Kidney (tissue), 14 donors: ENCODE data around the gene UBE4B. TPM values are rescaled to one million over a fixed set of nuclear protein-coding genes. Genes with fewer than 3 reads are reported as not detected.

Source experiments
- DNase-seq, 5 donors: peaks; one replicate each; pipeline ENCODE4 v3.0.0-alpha.2; 2013 to 2020
- FAIRE-seq: peaks from 2 replicates; lab custom pipeline; 2012; peaks lifted over from hg19 to GRCh38; lab: Jason Lieb, UNC
- H3K27ac ChIP-seq, 2 donors: one replicate each; pipeline ENCODE4 v1.7.0; 2013; ENCODE audit warnings: low read depth in 2 of 2, low read length in 2 of 2, inconsistent platforms in 1 of 2
- H3K27me3 ChIP-seq: one replicate; pipeline ENCODE4 v1.7.1; 2013; ENCODE audit warnings: low read length, inconsistent platforms; ENCODE audit not compliant: control insufficient read depth, insufficient read depth
- H3K36me3 ChIP-seq, 3 donors: one replicate each; pipeline versions ENCODE4 v1.7.0 to v1.7.1; 2013; ENCODE audit warnings: low read length in 3 of 3, control low read depth in 1 of 3, inconsistent platforms in 1 of 3; ENCODE audit not compliant: insufficient read depth in 3 of 3, control insufficient read depth in 2 of 3
- H3K4me1 ChIP-seq, 3 donors: one replicate each; pipeline versions ENCODE4 v1.7.0 to v1.7.1; 2013; ENCODE audit warnings: low read length in 3 of 3, inconsistent platforms in 1 of 3, low read depth in 1 of 3; ENCODE audit not compliant: control insufficient read depth in 2 of 3, insufficient read depth in 2 of 3
- H3K4me3 ChIP-seq, 3 donors: one replicate each; pipeline versions ENCODE4 v1.7.0 to v1.8.1; 2013; ENCODE audit warnings: low read length in 3 of 3, control low read depth in 1 of 3, inconsistent platforms in 1 of 3
- H3K9ac ChIP-seq, 3 donors: one replicate each; pipeline versions ENCODE4 v1.7.0 to v1.7.1; 2013; ENCODE audit warnings: low read length in 3 of 3, control low read depth in 1 of 3, inconsistent platforms in 1 of 3
- H3K9me3 ChIP-seq, 3 donors: one replicate each; pipeline versions ENCODE4 v1.7.0 to v1.7.1; 2013; ENCODE audit warnings: low read length in 3 of 3, control low read depth in 1 of 3, inconsistent platforms in 1 of 3; ENCODE audit not compliant: control insufficient read depth in 2 of 3, insufficient read depth in 1 of 3
- CTCF ChIP-seq: IDR thresholded peaks from 3 replicates; pipeline ENCODE4 v1.5.1; 2012; ENCODE audit warnings: mild to moderate bottlenecking, moderate library complexity, borderline replicate concordance; ENCODE audit not compliant: insufficient read depth; ENCODE audit errors: extremely low read depth
- intact Hi-C: fragments of 100-400 bp; cut with DNase I; formaldehyde crosslinking; loops from one replicate; pipeline ENCODE4 v1.11.1; 2022
- polyA plus RNA-seq: library from polyadenylated mRNA; stranded (reverse); fragments of 350-450 nt; fragmentation: Illumina TruSeq; extraction: RNeasy Lipid Tissue Mini Kit (QIAGEN cat#74804); gene quantifications from one replicate; pipeline ENCODE4 v1.2.3, GENCODE V29; 2014; ENCODE audit warnings: low read depth, low replicate concordance; ENCODE audit not compliant: insufficient read depth
- total RNA-seq: library from RNA; stranded (reverse); fragmentation: NEBNext Ultra II Directional; extraction: Animal tissue kit (Norgen Biotek cat#: 25700); gene quantifications from one replicate; pipeline ENCODE4 v1.2.1, GENCODE V29; 2021
- donor health status: control.
- donor health status: control.
- donor health status: control.
- donor health status: control.
- donor health status: control.
- donor health status: DM: yes; HTN: yes; CAD: no.
- donor health status: Normal renal cell carcinoma (clear cell type).

The UBE4B gene
- total and polyA plus RNA-seq, 2 donors from 2014 or later: 13.3 to 33.5 TPM

- no peaks in the 10 kb centered on the region for H3K27me3 ChIP-seq
- DNase-seq: no peak
- H3K9ac ChIP-seq: no peak overlapping the region
- no peaks in the 10 kb centered on the region for H3K36me3 ChIP-seq
- no peak for FAIRE-seq
- H3K27ac ChIP-seq: peak overlapping the region in 1 of 2 donors; percentile 5
- intact Hi-C loops: no loop called here
- no peaks in the 10 kb centered on the region for H3K9me3 ChIP-seq
- no peak for TF ChIP-seq CTCF
- no peak overlapping the region for H3K4me3 ChIP-seq
- peaks cover 0 to 5% (median 4%) of the 10 kb centered on the region in 3 donors for H3K4me1 ChIP-seq
These were observed 31.9 kb downstream of the UBE4B start for GRCh38 chr1:10064416-10065343.

DNA sequence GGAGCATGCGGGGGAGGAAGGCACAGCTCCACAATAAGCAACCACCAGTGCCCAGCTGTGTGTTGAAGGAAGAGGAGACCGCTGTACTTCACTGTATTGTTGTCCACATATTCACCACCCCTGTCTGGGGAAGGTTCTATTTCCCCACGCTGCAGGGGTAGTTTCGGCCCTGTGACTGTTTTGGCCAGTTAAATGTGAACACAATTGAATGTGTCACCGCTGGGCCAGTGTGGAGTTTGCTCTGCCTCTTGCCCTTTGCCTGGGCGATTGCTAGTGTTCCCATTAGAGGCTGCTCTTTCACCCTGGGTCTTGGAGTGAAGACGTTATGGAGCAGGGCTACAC, 32.6 kb downstream of the UBE4B start:
- intact Hi-C loops: no loop called here
- Histone ChIP-seq H3K27ac (peak overlapping the region in 1 of 2 donors; percentile 5), H3K9ac (no peak overlapping the region), H3K4me1 (peaks cover 0 to 5% (median 4%) of the 10 kb centered on the region in 3 donors), H3K4me3 (no peak overlapping the region), H3K27me3 (no peaks in the 10 kb centered on the region), H3K9me3 (no peaks in the 10 kb centered on the region), H3K36me3 (no peaks in the 10 kb centered on the region)
- TF ChIP-seq CTCF: no peak
- no peak for FAIRE-seq
- no peak for DNase-seq

DNA sequence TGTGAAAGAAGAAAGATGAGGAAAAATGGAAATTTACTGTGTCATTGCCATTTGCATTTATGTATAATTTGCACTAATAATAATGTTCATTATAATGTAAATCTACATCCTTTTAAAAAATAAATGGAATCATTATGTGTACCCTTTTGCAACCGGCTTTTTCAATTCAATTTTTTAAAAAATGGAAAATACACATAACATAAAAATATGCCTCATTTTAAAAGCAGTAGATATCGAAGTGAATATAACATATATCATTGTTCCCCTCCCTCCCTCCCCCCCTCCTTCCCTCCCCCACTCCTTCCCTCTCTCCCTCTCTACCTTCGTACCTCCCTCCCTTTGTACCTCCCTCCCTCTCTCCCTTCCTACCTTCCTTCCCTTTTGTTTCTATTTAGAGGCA, 33.0 kb downstream of the UBE4B start:
- FAIRE-seq: no peak
- H3K27me3 ChIP-seq: no peaks in the 10 kb centered on the region
- H3K4me3 ChIP-seq: no peak overlapping the region
- TF ChIP-seq CTCF: no peak
- H3K9ac ChIP-seq: no peak overlapping the region
- no peaks in the 10 kb centered on the region for H3K9me3 ChIP-seq
- no peak for DNase-seq
- no peaks in the 10 kb centered on the region for H3K36me3 ChIP-seq
- H3K4me1 ChIP-seq: peaks cover 0 to 5% (median 4%) of the 10 kb centered on the region in 3 donors
- no peak overlapping the region for H3K27ac ChIP-seq
- intact Hi-C loops: no loop called here
